Fibroblast of villous mesenchyme (primary cell): Measurements from ENCODE around the gene ZNF468. TPM values are rescaled to one million over a fixed set of nuclear protein-coding genes. Genes with fewer than 3 reads are reported as not detected.
"Not testable (repeated sequence)": the region's sequence is repeated elsewhere in the genome, so short reads cannot be mapped to it uniquely, and the experiment has no call there.

Source experiments
- DNase-seq: peaks from one replicate; pipeline ENCODE4 v3.0.0-alpha.2; 2010; ENCODE audit warnings: low read depth
- H3K4me3 ChIP-seq: 2 replicates; pipeline ENCODE4 v1.5.1; 2011; ENCODE audit warnings: low read depth, mild to moderate bottlenecking, low read length
- total RNA-seq: library from RNA; depleted of rRNA; stranded (reverse); fragments of >200 nt; gene quantifications from 2 replicates; pipeline ENCODE4 v1.2.3, GENCODE V29; 2012
- TF ChIP-seq, protein P1 (sequence below): IDR thresholded peaks from 2 replicates; pipeline ENCODE4 v1.5.1; 2012; ENCODE audit warnings: low read depth, mild to moderate bottlenecking, low read length; ENCODE audit not compliant: insufficient read depth

ZNF468 gene
- total RNA-seq, 1 donor = 16.8 TPM

DNA sequence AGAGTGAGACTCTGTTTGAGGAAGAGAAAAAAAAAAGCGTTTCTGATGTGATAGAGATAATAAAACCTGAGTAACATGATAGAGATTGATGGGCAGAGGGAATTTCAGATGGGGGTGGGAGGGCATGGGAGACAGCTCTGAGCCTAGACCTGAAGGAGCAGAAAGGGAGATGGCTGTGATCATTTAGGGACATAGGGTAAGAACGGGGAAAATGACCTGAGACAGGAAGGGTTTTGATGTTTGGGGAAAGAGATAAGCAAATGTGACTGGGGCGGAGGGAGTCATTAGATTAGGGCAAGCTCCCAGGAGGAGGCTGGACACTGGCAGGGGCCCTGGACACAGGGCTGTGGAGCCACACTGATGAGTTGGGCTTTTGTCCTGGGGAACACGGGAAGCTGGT is 33.9 kb upstream of the ZNF468 start:
- no peak for DNase-seq
- TF ChIP-seq, protein P1, sequence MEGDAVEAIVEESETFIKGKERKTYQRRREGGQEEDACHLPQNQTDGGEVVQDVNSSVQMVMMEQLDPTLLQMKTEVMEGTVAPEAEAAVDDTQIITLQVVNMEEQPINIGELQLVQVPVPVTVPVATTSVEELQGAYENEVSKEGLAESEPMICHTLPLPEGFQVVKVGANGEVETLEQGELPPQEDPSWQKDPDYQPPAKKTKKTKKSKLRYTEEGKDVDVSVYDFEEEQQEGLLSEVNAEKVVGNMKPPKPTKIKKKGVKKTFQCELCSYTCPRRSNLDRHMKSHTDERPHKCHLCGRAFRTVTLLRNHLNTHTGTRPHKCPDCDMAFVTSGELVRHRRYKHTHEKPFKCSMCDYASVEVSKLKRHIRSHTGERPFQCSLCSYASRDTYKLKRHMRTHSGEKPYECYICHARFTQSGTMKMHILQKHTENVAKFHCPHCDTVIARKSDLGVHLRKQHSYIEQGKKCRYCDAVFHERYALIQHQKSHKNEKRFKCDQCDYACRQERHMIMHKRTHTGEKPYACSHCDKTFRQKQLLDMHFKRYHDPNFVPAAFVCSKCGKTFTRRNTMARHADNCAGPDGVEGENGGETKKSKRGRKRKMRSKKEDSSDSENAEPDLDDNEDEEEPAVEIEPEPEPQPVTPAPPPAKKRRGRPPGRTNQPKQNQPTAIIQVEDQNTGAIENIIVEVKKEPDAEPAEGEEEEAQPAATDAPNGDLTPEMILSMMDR = no peak

DNA sequence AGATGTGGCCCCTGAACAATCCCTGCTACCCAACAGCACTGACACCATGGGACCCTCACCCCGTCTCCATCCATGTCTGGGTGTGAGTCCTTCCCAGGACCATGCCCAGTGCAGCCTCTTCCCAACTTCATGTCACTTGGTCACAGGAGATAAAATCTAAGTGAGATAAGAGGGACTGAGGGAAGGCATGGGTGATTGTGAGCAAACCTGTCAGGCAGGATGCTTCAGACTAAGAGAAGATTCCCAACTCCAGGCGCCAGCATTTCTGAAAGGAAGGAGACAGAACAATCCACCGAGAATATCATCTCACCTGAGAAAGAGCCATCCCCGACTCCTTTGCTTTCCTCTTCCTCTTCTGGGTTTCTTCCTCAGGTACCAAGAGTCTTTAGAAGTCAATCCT is 32.5 kb upstream of the ZNF468 start:
- TF ChIP-seq, protein P1 = no peak
- no peak for DNase-seq
- H3K4me3 ChIP-seq = no peak overlapping the region

More for the DNA sequence above, 33.9 kb upstream of the ZNF468 start:
- H3K4me3 ChIP-seq = no peak overlapping the region

DNA sequence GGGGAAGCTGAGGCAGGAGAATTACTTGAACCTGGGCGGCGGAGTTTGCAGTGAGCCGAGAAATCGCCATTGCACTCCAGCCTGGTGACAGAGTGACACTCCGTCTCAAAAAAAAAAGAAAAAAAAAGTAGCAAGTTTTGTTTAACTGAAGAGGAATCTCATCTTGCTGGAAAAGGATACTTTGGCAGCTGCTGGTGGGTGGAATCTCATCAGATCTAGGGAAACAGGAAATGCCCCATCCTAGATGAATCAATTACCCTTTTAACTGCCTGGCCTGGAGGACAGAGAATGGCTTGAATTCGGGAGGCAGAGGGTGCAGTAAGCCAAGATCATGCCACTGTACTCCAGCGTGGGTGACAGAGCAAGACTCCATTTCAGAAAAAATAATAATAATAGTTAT is 31.7 kb upstream of the ZNF468 start:
- H3K4me3 ChIP-seq = no peak overlapping the region
- TF ChIP-seq, protein P1 = no peak
- no peak for DNase-seq

DNA sequence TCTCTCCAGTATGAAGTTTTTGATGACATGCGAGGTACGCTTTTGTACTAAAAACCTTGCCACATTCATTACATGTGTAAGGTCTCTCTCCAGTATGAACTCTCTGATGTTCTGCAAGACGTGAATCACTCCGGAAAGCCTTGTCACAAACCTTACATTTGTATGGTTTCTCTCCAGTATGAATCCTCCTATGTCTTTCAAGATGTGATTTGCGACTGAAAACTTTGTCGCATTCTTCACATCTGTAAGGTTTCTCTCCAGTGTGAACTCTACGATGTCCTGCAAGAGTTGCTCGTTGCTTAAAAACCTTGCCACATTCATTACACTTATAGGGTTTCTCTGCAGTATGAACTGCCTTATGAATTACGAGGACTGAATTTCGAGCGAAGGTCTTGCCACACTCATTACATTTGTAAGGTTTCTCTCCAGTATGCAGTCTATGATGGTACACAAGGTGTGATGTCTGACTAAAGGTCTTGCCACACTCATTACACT is 23.5 kb upstream of the ZNF468 start:
- TF ChIP-seq, protein P1 = no peak
- no peak overlapping the region for H3K4me3 ChIP-seq
- DNase-seq = no peak

DNA sequence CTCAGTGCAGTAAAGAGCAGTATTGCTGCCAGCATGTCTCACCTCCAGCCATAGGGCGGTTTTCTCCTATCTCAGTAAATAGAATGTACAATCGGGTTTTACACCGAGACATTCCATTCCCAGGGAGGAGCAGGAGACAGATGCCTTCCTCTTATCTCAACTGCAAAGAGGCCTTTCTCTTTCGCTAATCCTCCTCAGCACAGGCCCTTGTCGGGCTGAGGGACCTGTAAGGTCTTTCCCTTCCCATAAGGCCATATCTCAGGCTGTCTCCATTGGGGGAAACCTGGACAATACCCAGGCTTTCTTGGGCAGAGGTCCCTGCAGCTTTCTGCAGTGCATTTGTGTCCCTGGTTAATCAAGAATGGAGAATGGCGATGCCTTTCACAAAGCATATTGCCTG is 15.6 kb upstream of the ZNF468 start:
- not testable (repeated sequence) for H3K4me3 ChIP-seq, DNase-seq

DNA sequence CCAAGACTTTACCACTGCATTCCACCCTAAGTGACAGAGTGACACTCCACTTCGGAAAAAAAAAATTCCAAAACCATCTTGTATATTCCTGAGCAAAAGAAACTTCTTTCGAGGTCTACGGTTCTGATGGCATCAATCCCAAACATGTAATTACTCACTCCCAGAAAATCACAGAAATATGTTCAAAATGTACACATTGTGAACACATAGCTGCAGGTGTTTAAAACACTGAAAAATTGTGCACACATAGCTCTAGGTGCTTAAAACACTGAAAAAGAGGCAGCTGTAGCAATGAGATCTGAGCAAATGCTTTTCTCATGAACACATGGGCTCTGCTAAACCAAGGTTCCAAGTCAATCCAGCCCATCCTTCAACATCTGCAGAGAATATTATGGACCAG is 14.0 kb upstream of the ZNF468 start:
- no peak overlapping the region for H3K4me3 ChIP-seq
- TF ChIP-seq, protein P1 = no peak
- no peak for DNase-seq

DNA sequence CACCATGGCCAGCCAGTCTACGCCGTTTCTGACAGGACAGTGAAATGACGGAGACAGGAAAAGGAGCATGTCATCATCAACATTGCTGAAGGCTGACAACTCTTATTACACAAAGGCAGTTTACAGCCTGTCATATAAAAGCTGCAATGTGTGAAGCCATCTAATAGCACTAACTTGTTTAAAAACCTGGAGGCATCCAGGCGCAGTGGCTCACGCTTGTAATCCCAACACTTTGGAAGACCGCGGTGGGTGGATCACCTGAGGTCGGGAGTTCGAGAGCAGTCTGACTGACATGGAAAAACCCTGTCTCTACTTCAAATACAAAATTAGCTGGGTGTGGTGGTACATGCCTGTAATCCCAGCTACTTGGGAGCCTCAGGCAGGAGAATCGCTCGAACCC is 10.6 kb upstream of the ZNF468 start:
- not testable (repeated sequence) for H3K4me3 ChIP-seq, DNase-seq

DNA sequence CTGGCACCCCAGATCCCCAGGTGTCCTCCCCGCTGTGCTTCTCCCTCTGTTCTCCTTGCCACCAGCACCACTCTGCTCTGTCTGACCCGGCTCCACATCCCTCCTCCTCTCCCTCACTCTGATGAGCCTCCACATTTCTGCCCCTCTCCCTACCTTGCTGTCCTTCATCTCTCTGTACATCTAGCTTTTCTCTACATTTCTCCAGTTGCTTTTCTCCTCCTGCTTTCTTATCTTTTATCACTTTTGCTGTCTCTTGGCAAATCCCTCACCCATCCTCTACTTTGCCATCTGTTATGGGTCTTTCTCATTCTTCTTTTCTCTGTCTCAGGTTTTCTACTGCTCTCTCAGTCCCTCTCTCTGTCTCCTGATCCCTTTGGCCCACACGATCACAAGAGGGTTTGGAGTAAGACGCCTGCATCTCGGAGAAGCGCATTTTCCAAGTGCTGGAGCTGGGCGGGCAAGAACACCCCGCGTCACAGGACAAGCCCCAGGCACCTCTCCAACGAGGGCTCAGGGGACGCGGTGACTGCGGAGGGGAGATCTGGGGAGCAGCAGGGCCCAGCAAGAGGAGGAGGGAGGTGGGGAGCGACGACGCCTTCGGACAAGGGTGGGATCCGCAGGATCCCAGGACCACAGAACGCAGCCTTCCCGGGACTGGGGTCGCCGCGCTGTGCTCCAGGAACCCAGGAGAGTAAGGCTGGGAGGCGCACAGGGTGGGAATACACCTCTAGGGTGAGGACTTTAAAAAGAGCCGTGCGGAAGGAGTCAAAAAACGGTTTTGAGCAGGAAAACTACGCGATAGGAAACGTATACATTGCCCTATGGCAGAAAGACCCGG is 660 bp downstream of the ZNF468 start:
- DNase-seq = peak; percentile 36
- H3K4me3 ChIP-seq = peak overlapping the region; percentile 79

DNA sequence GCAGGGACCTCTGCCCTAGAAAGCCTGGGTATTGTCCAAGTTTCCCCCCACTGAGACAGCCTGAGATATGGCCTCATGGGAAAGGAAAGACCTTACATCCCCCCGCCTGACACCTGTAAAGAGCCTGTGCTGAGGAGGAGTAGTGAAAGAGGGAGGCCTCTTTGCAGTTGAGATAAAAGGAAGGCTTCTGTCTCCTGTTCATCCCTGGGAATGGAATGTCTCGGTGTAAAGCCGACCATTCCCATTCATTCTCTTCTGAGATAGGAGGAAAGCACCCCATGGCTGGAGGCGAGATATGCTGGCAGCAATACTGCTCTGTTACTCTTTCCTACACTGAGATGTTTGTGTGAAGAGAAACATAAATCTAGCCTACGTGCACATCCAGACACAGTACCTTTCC is 10.1 kb downstream of the ZNF468 start:
- not testable (repeated sequence) for DNase-seq, H3K4me3 ChIP-seq

DNA sequence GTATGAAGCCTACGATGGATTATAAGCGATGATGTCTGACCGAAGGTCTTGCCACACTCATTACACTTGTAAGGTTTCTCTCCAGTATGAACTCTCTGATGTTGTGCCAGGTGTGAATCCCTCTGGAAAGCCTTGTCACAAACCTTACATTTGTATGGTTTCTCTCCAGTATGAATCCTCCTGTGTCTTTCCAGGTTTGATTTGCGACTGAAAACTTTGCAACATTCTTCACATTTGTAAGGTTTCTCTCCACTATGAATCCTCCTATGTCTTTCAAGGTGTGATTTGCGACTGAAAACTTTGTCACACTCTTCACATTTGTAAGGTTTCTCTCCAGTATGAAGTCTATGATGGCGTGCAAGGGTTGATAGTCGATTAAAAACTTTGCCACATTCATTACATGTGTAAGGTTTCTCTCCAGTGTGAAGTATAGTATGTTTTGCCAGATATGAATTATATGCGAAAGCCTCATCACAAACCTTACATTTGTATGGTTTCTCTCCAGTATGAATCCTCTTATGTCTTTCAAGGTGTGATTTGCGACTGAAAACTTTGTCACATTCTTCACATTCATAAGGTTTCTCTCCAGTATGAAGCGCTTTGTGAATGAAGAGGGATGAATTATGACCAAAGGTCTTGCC is 16.5 kb downstream of the ZNF468 start:
- DNase-seq, H3K4me3 ChIP-seq: not testable (repeated sequence)

DNA sequence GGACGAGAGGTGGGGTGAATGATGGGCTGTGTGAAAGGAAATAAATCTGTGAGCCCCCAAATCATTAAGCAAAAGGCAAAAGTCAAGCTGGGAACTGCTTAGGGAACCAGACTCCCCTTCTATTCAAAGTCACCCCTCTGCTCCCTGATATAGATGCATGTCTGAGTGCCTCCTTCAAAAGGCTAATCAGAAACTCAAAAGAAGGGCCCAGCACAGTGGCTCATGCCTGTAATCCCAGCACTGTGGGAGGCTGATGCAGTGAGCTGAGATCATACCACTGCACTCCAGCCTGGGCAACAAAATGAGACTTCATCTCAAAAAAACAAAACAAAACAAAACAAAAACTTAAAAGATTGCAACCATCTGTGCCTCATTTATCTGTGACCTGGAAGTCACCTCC is 23.1 kb downstream of the ZNF468 start:
- not testable (repeated sequence) for H3K4me3 ChIP-seq, DNase-seq

DNA sequence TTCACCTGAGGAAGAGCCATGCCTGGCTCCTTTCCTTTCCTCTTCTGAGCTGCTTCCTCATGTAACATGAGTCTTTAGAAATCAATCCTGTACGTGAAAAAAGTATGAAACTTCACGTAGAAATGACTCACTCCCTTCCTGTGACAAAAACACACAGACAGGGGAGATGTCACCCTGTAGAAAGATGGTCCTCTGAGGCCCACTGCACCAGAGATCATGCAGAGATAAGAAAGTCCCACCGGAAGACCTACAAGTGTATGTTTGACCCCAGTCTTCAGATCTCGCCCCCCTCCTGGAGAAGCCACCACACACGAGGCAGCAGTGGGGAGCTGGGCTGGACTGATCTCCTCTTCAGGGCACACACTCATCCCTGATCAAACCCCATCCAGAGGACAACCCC is 23.9 kb downstream of the ZNF468 start:
- DNase-seq, H3K4me3 ChIP-seq: not testable (repeated sequence)
